GM18870 (cell line): ENCODE measurements around the gene ALCAM.
A peak's percentile ranks its signal among the peaks of the same experiment; 100 is the strongest.

Experiments
- ATAC-seq: cut with Tn5 transposase; IDR thresholded peaks from one replicate; pipeline ENCODE4 v1.9.1; 2021; ENCODE audit warnings: moderate library complexity; ENCODE audit not compliant: unreplicated experiment

The ALCAM gene

GRCh38 chr3:105521770-105522169 lies 155.1 kb downstream of the ALCAM start:
- ATAC-seq, result no peak

DNA sequence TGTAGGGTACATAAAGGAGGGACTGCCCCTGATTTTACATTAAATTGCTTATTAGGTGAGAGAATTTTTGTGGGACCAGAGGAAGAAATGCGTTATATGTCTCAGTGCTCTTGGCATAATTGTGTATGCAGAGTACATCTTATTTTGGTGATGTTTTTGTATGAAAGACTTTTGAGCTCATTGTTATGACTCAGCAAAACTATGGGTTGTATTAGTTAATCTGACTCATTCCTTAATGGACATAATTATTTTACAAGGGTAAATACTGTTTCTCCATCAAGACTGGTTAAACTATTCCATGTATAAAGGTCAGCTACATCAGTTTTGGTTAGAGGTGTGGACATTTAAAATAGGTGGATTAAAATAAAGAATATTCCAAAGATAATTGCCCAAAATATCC lies 156.8 kb downstream of the ALCAM start:
- ATAC-seq, result no peak

DNA sequence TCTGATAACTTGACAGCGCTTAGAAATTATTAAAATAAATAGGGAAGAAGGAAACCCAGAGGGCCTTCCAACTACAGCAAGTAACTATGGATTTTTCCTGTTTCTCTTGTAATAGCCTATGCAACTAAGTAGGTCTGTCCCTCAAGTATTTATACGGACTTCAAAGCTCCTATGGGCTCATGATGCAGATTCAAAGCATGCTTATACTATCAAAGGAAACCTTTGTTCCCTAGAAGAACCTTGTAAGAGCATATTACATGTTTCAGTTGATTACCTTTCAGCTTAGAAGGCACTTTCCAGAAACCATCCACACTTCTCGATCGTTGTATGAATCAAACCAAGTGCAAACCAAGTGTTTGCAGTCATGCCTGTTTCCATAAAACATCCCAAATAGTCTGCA lies 158.8 kb downstream of the ALCAM start:
- no peak for ATAC-seq

GRCh38 chr3:105526360-105527111 lies 159.8 kb downstream of the ALCAM start:
- ATAC-seq, result no peak

- ATAC-seq, result no peak
Measured at GRCh38 chr3:105527535-105527934, 160.8 kb downstream of the ALCAM start.

- ATAC-seq, result peak; percentile 66
Measured at GRCh38 chr3:105527949-105528348, 161.2 kb downstream of the ALCAM start.

DNA sequence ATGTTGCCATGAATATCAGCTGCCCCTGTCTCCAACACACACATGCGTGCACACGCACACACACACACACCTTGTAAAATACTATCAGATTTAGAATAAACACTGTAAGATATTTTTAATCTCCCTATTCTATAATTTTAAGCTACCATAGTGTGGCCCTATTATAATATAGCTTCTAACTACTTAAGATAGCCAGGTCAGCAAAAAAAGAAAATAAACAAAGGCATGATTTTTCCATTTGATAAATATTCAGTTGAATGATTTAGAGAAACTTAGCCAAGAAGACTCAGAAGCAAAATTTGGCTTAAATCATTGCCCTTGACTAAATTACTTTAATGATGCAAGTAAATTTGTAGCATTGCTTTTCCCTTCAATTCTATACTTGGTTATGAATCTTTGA lies 162.2 kb downstream of the ALCAM start:
- no peak for ATAC-seq

DNA sequence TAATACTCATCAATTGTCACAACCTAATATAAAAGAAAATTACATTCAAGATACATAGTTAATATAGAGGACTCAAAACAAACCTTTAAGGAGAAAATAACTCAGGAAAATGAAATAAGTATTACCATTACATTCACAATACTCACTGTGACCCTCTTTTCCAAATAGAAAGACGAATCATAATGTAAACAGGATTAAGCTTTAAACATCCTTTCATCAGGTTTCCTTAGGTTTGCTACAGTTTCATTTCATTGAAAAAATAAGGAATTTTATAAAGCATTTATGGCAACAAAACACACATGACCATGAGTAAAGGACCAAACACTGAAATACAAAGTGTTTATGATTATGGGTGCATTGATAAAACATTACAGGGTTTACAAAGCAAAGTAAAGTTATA lies 162.7 kb downstream of the ALCAM start:
- ATAC-seq, result no peak

- no peak for ATAC-seq
Measured at GRCh38 chr3:105532251-105532650, 165.5 kb downstream of the ALCAM start.

DNA sequence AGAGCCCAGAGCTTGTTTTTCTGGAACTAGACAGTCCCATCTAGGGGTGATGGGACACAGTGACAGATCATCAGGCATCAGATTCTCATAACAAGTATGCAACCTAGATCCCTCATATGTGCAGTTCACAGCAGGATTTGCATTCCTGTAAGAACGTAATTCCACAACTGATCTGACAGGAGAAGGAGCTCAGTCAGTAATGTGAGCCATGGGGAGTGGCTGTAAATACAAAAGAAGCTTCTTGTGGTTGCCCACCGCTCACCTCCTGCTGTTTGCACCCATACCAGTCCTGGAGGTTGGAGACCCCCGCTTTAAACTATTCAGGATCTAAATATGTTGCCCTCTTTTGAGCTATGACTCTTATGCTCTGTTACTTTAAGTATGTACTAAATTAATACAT lies 167.3 kb downstream of the ALCAM start:
- no peak for ATAC-seq

DNA sequence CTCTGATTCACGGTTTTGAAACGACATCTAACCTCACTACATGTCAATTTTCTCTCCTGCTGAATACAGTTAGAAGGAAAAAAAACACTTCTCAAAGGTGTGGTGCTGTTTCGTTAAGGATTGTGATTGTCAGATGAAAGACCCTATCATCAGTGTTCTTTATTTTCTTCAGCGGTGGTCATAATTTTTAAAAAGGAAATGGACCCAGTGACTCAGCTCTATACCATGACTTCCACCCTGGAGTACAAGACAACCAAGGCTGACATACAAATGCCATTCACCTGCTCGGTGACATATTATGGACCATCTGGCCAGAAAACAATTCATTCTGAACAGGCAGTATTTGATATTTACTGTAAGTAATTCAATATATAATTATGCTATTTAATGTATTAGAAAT lies 167.8 kb downstream of the ALCAM start:
- no peak for ATAC-seq

DNA sequence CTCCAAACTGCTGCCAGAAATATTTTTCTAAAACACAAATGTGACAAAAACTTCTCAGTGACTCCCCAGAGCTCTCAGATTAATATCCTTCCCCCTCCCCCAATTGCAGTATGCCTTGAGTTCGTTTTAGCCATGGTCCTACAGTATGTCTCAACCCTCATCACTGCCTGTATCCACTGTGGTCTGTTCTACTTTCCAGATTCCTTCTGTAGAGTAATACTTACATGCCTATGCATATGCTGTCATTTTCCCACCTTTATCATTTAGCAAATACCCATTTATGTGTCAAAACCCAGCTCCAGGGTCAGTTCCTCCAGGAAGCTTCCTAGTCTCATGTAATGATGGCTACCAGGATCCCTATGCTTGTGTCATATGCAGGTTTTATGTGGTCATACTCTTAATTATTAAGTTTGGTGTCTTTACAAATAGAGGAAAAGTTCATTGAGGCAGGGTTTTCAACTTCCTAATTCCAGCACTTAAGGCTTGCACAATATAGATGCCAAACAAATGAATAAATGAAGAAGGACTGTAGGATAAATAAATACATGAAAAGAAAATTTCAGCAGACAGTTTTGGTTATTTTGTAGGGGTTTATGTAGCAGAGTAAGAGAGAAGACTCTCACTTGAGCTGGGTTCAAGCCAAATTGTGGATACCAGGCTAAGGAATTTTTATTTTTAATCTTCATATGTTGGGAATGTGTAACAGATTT lies 170.8 kb downstream of the ALCAM start:
- ATAC-seq, result no peak

DNA sequence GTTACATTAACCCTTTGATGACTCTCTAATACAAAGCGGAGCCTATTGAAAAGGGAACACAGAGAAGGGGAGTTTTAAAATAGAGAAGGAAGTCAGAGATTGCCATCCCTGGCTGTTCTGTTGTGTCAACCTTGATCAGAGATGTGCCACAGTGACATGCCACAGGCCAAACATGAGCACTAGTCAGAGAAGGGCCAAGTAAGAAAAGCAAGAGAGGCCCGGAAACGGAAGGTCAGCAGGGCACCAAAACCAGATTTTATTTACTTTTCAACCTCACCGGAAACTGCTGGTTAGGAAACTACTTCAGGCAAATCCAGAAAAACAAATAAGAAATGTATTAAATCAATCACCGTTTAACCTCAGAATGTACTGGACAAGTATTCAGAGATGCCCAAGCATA lies 171.8 kb downstream of the ALCAM start:
- no peak for ATAC-seq

DNA sequence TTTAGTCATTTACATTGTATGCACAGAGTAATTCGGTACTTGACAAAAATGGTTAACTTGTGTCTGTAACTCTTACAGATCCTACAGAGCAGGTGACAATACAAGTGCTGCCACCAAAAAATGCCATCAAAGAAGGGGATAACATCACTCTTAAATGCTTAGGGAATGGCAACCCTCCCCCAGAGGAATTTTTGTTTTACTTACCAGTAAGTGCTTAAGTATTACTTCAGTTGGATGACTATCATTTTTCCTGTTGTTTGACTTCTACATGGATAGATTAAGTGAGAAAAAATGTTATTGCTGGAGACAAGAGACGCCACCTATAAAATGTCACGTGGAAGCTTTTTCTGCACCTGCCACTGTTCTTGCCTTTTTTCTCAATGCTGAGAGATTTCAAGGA lies 173.2 kb downstream of the ALCAM start:
- no peak for ATAC-seq

DNA sequence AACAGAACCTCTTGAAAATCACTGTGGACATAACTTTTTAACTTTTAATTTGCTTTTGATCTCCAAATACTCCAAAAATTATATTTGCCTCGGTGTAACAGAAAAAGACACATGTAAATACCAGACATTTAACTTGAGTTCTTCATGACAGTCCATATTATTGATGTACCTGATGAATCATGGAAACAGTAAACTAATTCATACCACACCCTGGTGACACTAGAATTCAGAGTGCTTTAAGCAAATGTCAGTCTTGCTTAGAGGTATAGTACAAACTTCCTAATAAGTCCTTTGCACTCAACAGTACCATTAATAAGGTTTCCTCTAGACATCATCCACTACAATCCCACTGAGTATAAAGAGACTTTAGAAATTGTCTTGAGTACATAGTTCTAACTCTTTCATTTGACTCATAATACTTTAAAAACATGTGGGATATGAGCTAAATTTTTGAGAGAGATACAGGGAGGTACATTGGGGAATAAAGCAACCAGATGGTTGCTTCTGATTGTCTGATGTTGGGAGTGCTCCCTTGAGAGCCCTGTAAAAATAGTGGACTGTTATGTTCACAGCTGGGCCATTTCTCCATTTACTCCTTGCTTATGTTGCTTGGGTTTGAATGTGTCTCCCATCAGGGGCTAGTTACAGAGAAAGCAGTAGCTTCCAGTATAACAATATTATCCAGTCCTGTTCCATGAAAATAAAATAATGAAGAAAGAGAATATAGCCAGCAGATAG lies 175.7 kb downstream of the ALCAM start:
- ATAC-seq, result no peak

GRCh38 chr3:105545051-105545450 lies 178.3 kb downstream of the ALCAM start:
- ATAC-seq, result no peak

GRCh38 chr3:105553851-105554250 lies 187.1 kb downstream of the ALCAM start:
- ATAC-seq, result no peak

- no peak for ATAC-seq
Measured at GRCh38 chr3:105555206-105555605, 188.5 kb downstream of the ALCAM start.

DNA sequence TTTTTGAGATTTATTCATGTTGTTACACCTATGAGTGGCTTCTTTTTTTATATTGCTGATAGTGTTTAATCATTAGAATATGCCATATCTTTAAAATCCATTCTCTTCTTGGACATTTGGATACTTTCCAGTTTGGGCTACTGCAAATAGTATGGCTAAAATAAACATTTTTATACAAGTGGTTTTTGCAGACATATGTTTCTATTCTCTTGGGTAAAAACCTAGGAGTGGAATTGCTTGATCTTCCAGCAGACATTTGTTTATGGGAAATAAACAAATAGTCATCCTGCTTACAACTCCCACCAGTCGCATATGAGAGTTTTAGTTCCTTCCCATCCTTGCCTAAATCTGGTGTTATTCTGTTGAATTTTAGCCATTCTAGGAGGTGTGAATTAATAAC lies 193.1 kb downstream of the ALCAM start:
- ATAC-seq, result no peak

DNA sequence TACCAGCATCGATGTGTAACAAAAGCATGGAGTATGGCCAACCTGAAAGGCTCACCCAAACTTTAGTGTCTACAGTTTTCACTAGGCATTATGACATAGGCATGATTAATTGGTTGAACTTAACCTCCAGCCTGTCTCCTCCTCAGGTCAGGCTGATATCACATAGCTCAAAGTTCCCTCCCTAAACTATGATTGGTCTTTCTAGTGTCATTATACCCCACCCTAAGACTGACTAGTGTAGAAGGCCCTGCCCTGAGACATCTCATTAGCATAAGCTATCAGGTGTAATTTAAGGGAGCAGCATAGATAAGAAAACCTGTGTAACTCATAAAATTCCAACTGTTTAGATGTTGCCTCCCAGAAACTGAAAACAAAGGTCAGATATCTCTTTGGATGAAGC lies 195.2 kb downstream of the ALCAM start:
- no peak for ATAC-seq

- ATAC-seq, result no peak
Measured at GRCh38 chr3:105564546-105565288, 198.0 kb downstream of the ALCAM start.
